ENCODE measurements around the gene ZNF365.
"Not testable (repeated sequence)": the region's sequence is repeated elsewhere in the genome, so short reads cannot be mapped to it uniquely, and the experiment has no call there.

The ZNF365 gene

GRCh38 chr10:62373995-62374861, at the start of gene ZNF365:
ZNF365 (plus strand) TSS chr10:62374369; CDS start chr10:62376194, 1,825 bp downstream.
- peak; percentile 69 to 86 for DNase-seq

- no peak for DNase-seq
These were observed 48.0 kb upstream of the ZNF365 start for GRCh38 chr10:62326176-62326575.

- DNase-seq: no peak
These were observed 46.3 kb upstream of the ZNF365 start for GRCh38 chr10:62327885-62328284.

- no peak for DNase-seq
These were observed 44.0 kb upstream of the ZNF365 start for GRCh38 chr10:62330213-62330612.

GRCh38 chr10:62332406-62332805, 41.8 kb upstream of the ZNF365 start:
- DNase-seq: no peak

GRCh38 chr10:62333135-62333889, 40.9 kb upstream of the ZNF365 start:
- no peak for DNase-seq

GRCh38 chr10:62333988-62334682, 40.0 kb upstream of the ZNF365 start:
- no peak for DNase-seq

- DNase-seq: no peak
These were observed 38.8 kb upstream of the ZNF365 start for GRCh38 chr10:62335326-62335725.

GRCh38 chr10:62336404-62336803, 37.8 kb upstream of the ZNF365 start:
- no peak for DNase-seq

GRCh38 chr10:62341419-62341818, 32.8 kb upstream of the ZNF365 start:
- DNase-seq: no peak

- no peak for DNase-seq
These were observed 31.2 kb upstream of the ZNF365 start for GRCh38 chr10:62343000-62343399.

GRCh38 chr10:62348029-62348428, 26.1 kb upstream of the ZNF365 start:
- no peak for DNase-seq

GRCh38 chr10:62352356-62352970, 21.7 kb upstream of the ZNF365 start:
- DNase-seq: no peak

GRCh38 chr10:62354916-62355315, 19.3 kb upstream of the ZNF365 start:
- DNase-seq: no peak

GRCh38 chr10:62356447-62356846, 17.7 kb upstream of the ZNF365 start:
- no peak for DNase-seq

- DNase-seq: not testable (repeated sequence)
These were observed 16.0 kb upstream of the ZNF365 start for GRCh38 chr10:62358151-62358550.

GRCh38 chr10:62373639-62373994, 552 bp upstream of the ZNF365 start:
- no peak for DNase-seq

- DNase-seq: peak in 1 of 2 donors; percentile 51
These were observed 917 bp downstream of the ZNF365 start for GRCh38 chr10:62374862-62375710.

GRCh38 chr10:62376071-62377025, 2.2 kb downstream of the ZNF365 start:
- DNase-seq: peak in 1 of 2 donors; percentile 59

GRCh38 chr10:62377026-62377415, 2.9 kb downstream of the ZNF365 start:
- no peak for DNase-seq

GRCh38 chr10:62377966-62378365, 3.8 kb downstream of the ZNF365 start:
- DNase-seq: no peak
